Immature natural killer cell (primary cell): Measurements from ENCODE around the gene NOL3. TPM values are rescaled to one million over a fixed set of nuclear protein-coding genes. Genes with fewer than 3 reads are reported as not detected.
A peak's percentile ranks its signal among the peaks of the same experiment; 100 is the strongest.

ENCODE experiments used
- DNase-seq, 3 donors: peaks; one replicate each; pipeline ENCODE4 v3.0.0; 2022; ENCODE audit warnings: mixed read lengths in 1 of 3
- H3K27ac Mint-ChIP-seq, 6 donors: one replicate each; pipeline ENCODE4 v1.8.0; 2020; ENCODE audit warnings: mixed read lengths in 6 of 6, mild to moderate bottlenecking in 5 of 6, inconsistent platforms in 4 of 6, moderate library complexity in 3 of 6
- H3K27me3 Mint-ChIP-seq, 3 donors: one replicate each; pipeline ENCODE4 v1.8.0; 2020 to 2021; ENCODE audit warnings: low read depth in 3 of 3, mild to moderate bottlenecking in 3 of 3, mixed read lengths in 3 of 3, moderate library complexity in 3 of 3, inconsistent platforms in 1 of 3
- H3K36me3 Mint-ChIP-seq, 3 donors: one replicate each; pipeline ENCODE4 v1.8.0; 2020; ENCODE audit warnings: mixed read lengths in 3 of 3, inconsistent platforms in 2 of 3, mild to moderate bottlenecking in 2 of 3
- H3K4me1 Mint-ChIP-seq, 2 donors: one replicate each; pipeline ENCODE4 v1.8.0; 2020; ENCODE audit warnings: inconsistent platforms in 2 of 2, mild to moderate bottlenecking in 2 of 2, mixed read lengths in 2 of 2, moderate library complexity in 1 of 2
- H3K4me3 Mint-ChIP-seq, 5 donors: one replicate each; pipeline ENCODE4 v1.8.0; 2020; ENCODE audit warnings: mild to moderate bottlenecking in 5 of 5, mixed read lengths in 5 of 5, inconsistent platforms in 3 of 5, moderate library complexity in 3 of 5
- H3K9me3 Mint-ChIP-seq, 6 donors: one replicate each; pipeline ENCODE4 v1.8.0; 2020; ENCODE audit warnings: mild to moderate bottlenecking in 6 of 6, mixed read lengths in 6 of 6, inconsistent platforms in 4 of 6, moderate library complexity in 3 of 6
- polyA plus RNA-seq, 3 donors: library from polyadenylated mRNA; unstranded; fragments of 300-500 nt; fragmentation: Illumina TruSeq; gene quantifications; one replicate each; pipeline ENCODE4 v1.2.3, GENCODE V29; 2021

The NOL3 gene
- polyA plus RNA-seq, 3 donors from 2014 or later = 0.18 to 0.47 TPM; not detected in 1

DNA sequence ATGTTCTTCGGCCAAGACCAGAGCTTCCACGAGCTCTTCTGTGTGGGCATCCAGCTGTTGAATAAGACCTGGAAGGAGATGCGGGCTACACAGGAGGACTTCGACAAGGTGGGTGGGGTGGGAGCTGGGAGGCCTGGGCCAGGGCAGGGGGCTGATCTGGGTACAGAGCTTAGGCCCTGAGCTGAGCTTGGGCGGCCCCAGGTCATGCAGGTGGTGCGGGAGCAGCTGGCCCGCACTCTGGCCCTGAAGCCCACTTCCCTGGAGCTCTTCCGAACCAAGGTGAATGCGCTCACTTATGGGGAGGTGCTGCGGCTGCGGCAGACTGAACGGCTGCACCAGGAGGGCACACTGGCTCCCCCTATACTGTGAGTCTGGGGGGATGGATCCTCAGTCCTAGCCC, 32.1 kb downstream of the NOL3 start:
- H3K27me3 Mint-ChIP-seq = peaks cover 0 to 3% (median 1%) of the 10 kb centered on the region in 3 donors
- H3K4me3 Mint-ChIP-seq = no peak overlapping the region
- H3K36me3 Mint-ChIP-seq = peaks cover 0 to 4% (median 0%) of the 10 kb centered on the region in 3 donors
- H3K4me1 Mint-ChIP-seq = no peaks in the 10 kb centered on the region
- no peak for DNase-seq
- no peak overlapping the region for H3K27ac Mint-ChIP-seq
- no peaks in the 10 kb centered on the region for H3K9me3 Mint-ChIP-seq

DNA sequence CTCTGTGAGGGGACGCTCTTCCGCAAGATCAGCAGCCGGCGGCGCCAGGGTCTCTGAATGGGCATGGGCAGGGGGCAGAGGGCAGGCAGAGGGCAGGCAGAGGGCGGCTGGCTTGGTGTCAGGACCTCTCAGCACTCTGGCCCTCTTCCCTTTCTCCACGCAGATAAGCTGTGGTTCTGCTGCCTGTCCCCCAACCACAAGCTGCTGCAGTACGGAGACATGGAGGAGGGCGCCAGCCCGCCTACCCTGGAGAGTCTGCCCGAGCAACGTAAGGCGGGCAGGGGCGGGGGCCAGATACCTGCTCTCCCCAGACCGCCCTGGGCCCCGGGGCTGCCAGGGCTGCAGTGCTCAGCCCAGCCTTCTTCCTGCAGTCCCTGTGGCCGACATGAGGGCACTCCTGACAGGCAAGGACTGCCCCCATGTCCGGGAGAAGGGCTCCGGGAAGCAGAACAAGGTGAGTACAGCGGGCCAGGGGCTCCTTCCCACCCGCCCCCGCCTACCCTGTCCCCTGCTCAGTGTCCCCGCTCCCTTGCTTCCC, 32.7 kb downstream of the NOL3 start:
- no peak for DNase-seq
- peaks cover 0 to 3% (median 1%) of the 10 kb centered on the region in 3 donors for H3K27me3 Mint-ChIP-seq
- no peaks in the 10 kb centered on the region for H3K36me3 Mint-ChIP-seq
- H3K4me3 Mint-ChIP-seq = no peak overlapping the region
- H3K27ac Mint-ChIP-seq = no peak overlapping the region
- no peaks in the 10 kb centered on the region for H3K4me1 Mint-ChIP-seq
- H3K9me3 Mint-ChIP-seq = no peaks in the 10 kb centered on the region

DNA sequence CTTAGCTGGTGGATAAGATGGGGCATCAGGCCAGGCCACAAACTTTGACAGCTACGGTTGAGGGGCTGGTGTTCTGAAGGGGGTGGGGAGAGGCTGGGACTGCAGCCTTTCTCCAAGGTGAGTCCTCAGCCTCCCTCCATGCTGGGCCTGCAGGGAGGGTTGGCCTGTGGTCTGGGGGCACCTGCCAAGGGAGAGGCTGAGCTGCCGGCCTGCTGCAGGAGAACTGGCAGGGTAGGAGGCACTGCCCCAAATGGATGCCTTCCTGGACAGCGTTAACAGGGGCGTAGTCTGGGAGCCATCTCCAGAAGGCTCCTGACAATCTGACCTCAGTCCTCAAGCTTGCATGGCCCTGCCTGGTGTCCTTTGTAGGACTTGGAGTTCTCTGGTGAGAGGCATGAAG, 33.7 kb downstream of the NOL3 start:
- Mint-ChIP-seq H3K4me1 (no peaks in the 10 kb centered on the region), H3K27me3 (peaks cover 0 to 2% (median 1%) of the 10 kb centered on the region in 3 donors), H3K36me3 (no peaks in the 10 kb centered on the region), H3K4me3 (no peak overlapping the region), H3K27ac (peak overlapping the region in 1 of 6 donors; percentile 26), H3K9me3 (no peaks in the 10 kb centered on the region)
- no peak for DNase-seq

DNA sequence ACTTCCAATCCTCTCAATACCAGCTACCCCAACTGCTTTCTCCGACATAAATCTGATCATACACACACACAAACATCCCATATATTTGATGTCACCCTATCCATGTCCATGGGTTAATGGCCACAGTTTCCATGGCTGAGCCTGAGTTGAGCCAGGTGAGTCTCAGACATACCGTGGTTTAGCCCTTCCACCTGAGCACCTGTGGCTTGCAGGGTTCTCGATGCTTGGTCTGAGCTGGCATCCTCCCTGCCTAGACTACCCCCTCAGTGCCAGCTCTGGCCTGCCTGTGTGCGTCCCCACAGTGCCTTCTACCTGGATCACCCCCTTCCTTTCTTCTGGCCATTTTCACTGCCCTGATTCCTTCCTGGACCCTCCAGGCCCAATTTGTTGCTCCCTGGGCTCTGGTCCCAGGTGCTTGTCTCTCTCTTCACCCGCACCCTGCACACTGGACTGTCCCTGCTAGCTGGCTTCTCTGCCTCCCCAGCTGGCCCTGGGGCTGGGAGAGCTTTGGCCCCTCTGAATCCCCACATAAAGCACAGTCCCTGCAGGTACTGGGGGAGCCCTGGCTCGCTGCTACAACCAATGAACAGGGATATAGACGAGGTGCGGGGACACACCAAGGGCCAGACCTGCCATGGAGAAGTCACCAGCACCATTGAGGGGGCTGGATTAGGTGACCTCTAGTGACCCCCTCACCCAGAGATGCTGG, 35.9 kb downstream of the NOL3 start:
- Mint-ChIP-seq H3K4me1 (no peaks in the 10 kb centered on the region), H3K27ac (peak overlapping the region in 4 of 6 donors; percentile 8 to 22 (median 14)), H3K4me3 (no peak overlapping the region), H3K9me3 (no peaks in the 10 kb centered on the region), H3K27me3 (peaks cover 0 to 3% (median 0%) of the 10 kb centered on the region in 3 donors), H3K36me3 (no peaks in the 10 kb centered on the region)
- no peak for DNase-seq

DNA sequence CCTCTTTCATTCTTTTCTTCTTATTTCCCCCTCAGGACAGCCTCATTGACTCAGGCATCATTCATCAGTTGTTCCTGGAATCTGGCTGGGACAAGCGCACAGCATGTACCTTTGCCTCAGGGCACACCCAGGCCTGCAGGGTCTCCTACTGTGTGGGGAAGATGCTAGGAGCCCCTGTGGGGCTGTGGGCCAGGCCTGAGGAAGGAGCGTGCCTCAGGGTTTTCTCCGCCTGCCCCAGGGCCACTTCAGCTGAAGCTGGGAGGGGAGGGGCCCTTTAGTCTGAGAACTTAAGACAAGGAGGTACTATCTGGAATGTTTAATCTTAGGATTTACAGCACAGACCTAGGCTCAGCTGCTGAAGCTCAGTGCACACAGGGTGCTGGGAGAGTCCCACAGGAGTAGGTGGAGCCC, 36.5 kb downstream of the NOL3 start:
- Mint-ChIP-seq H3K9me3 (no peaks in the 10 kb centered on the region), H3K27ac (no peak overlapping the region)

DNA sequence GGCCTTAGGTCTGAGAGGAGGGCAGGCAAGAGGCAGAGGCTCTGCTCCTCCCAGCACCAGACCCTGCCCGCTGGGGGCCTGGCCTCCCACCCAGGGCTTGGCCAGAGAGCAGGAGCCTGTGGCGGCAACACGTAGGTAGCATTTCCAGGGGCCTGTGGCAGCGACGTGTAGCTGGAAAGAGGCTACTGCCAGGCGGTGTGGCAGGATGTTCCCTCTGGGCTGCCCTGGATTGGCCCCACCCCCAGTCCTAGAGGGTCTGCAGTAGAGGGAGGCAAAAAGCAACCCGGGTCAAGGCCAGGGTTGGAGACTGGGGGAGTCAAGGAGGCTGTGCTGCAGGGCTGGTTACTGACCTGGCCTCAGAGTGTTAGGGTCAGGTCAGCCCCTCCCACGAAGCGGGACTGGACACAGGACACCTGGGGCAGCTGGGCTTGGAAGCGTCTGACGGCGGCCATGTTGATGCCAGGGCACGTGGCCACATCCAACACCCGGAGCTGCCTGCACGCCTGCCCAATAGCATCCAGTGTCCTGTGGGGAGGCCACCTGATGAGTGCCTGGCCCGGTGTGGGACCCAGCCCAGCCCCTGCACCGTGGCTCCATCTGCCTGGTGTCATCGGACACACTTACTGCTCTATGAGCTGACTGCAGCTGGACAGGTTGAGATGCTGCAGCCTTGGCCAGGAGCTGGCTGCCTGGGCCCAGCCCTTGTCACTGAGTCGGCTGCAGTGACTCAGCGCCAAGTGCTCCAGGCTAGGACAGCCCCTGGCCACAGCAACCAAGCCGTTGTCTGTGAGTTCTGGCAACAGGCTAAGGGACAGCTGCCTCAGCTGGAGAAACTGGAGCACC, 37.1 kb downstream of the NOL3 start:
- Mint-ChIP-seq H3K9me3 (no peaks in the 10 kb centered on the region), H3K36me3 (no peaks in the 10 kb centered on the region), H3K4me1 (no peaks in the 10 kb centered on the region), H3K27ac (no peak overlapping the region), H3K4me3 (no peak overlapping the region), H3K27me3 (peaks cover 0 to 4% (median 0%) of the 10 kb centered on the region in 3 donors)
- no peak for DNase-seq

More for the DNA sequence above, 36.5 kb downstream of the NOL3 start:
- no peaks in the 10 kb centered on the region for H3K36me3 Mint-ChIP-seq
- H3K27me3 Mint-ChIP-seq = peaks cover 0 to 4% (median 0%) of the 10 kb centered on the region in 3 donors
- no peak overlapping the region for H3K4me3 Mint-ChIP-seq
- H3K4me1 Mint-ChIP-seq = no peaks in the 10 kb centered on the region
- DNase-seq = no peak

DNA sequence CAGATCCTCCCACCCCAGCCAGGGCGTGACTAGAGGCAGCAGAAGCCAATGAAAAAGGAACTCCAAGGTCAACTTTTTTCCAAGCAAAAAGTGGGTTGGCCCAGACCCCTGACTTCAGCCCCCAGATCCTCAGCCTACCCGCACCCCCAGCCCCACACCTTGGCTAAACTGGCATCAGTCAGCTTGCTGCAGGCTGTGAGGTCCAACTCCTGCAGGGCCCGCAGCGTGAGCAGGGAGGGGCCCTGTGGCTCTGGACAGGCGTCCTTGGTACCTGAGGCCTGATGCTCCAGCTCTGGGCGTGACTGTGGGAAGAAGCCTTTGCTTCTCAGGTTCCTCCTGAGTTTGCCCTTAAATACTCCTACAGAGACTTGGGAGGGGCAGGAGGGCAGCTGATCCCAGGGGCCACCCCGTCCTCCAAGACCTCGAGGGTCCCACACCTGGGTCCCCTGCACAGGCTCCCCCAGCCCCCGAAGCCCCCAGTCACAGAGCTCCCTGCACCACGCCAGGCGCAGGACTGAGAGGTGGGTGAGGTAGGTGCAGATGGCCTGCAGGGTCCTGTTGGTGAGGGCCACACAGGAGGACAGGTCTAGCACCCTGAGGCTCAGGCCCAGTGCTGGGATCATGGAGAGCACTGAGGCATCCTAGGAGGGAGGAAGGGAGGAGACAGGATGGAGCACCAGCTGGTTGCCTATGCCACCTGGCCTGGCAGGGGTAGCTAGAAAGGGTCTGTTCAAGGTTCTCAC, 38.0 kb downstream of the NOL3 start:
- DNase-seq = no peak
- Mint-ChIP-seq H3K4me1 (no peaks in the 10 kb centered on the region), H3K9me3 (no peaks in the 10 kb centered on the region), H3K4me3 (no peak overlapping the region), H3K27ac (no peak overlapping the region), H3K27me3 (peaks cover 0 to 4% (median 0%) of the 10 kb centered on the region in 3 donors), H3K36me3 (no peaks in the 10 kb centered on the region)

DNA sequence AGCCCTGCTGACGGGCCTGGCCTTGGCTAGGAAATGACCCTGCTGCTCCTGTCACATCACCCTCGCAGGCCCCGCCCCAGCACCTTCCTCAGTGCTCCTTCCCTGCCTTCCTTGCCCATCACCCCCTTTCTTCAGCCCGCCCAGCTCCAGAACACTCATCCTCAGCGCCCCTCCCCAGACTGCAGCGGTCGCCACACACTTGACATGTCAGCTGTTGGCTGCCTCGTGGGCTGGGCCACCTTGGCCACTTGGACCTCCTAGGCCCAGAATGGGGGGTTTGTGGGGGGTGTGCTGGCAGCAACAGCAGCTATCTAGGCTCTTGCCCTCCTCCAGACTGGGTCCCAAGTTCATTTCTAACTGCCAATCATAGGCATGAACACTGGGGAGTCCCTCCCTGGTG, 39.2 kb downstream of the NOL3 start:
- Mint-ChIP-seq H3K27ac (no peak overlapping the region), H3K4me1 (no peaks in the 10 kb centered on the region), H3K27me3 (peaks cover 0 to 4% (median 0%) of the 10 kb centered on the region in 3 donors), H3K9me3 (no peaks in the 10 kb centered on the region), H3K36me3 (no peaks in the 10 kb centered on the region), H3K4me3 (no peak overlapping the region)
- no peak for DNase-seq

DNA sequence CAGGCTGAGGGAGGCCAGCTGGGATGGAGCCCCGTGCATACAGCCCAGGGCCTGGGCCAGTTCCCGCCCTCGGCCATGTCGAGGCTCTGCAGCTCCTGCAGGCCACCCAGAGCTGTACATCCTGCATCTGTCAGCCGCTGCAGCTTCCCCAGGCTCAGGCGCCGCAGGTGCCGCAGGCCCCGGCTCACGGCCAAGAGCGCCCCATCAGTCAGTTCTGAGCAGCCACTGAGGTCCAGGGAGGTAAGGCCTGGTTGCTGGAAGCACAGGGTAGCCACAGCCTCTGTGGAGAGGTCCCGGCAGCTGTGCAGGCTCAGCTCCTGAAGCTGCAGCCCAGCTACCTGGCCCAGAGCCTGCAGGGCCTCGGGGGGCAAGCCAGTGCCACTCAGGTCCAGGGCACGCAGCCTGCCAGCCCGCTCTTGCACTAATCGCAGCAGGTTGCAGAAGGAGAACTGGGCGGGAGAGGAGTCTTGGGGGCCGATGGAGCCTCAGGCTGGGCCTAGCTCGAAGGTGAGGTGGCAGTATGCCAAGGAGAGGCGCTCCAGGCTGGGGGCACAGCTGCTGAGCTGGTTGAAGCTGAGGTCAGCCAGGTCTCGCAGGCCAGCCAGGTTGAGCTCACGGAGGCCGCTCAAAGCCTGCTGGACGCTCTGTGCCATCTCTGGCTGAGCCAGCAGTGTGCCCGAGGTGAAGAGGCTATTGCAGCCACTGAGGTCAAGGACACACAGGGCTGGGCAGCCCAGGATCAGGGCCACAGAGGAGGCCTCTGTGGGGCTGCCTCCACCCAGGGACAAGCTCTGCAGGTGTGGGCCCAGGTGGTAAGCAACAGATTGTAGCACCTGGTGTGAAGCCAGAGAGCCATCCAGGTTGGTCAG, 40.0 kb downstream of the NOL3 start:
- H3K4me1 Mint-ChIP-seq = no peaks in the 10 kb centered on the region
- H3K9me3 Mint-ChIP-seq = no peaks in the 10 kb centered on the region
- H3K36me3 Mint-ChIP-seq = no peaks in the 10 kb centered on the region
- DNase-seq = no peak
- peaks cover 0 to 4% (median 0%) of the 10 kb centered on the region in 3 donors for H3K27me3 Mint-ChIP-seq
- no peak overlapping the region for H3K4me3 Mint-ChIP-seq
- H3K27ac Mint-ChIP-seq = no peak overlapping the region

DNA sequence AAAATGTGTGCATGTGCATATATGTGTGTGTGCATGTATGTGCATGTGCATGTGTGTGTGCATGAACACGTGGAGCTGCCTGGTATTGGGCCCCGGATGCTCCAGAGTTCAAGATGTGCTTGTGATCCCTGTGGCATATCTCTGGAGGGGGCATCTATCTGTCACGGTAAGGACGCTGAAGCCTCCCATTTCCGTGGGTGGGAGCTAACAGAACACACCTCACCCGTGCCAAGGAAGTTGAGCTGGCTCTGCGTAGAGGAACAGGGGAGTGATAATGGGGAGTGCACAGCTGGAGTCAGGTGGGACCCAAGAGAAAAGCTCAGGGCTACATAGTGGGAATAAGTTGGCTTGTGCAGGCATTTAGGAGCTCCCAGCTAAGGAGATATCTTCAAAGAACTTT, 41.3 kb downstream of the NOL3 start:
- DNase-seq = no peak
- no peak overlapping the region for H3K4me3 Mint-ChIP-seq
- no peak overlapping the region for H3K27ac Mint-ChIP-seq
- H3K4me1 Mint-ChIP-seq = no peaks in the 10 kb centered on the region
- peaks cover 0 to 7% (median 0%) of the 10 kb centered on the region in 3 donors for H3K27me3 Mint-ChIP-seq
- no peaks in the 10 kb centered on the region for H3K9me3 Mint-ChIP-seq
- H3K36me3 Mint-ChIP-seq = no peaks in the 10 kb centered on the region

DNA sequence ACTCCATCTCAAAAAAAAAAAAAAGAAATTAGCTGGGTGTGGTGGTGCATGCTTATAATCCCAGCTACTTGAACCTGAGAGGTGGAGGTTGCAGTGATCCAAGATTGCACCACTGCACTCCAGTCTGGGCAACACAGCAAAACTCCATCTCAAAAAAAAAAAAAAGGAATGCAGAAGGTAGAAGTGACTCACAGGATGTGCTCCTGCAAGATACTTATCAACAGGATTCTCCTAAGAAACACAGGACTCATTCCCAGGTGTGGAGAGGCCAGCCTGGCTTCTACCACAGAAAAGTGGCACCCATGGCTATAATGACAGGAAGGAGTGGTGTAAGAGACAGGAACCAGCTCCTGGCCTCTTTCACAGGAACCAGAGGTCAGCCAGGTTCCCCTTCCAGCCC, 42.4 kb downstream of the NOL3 start:
- peaks cover 0 to 4% (median 0%) of the 10 kb centered on the region in 3 donors for H3K36me3 Mint-ChIP-seq
- H3K4me3 Mint-ChIP-seq = no peak overlapping the region
- H3K4me1 Mint-ChIP-seq = no peaks in the 10 kb centered on the region
- peaks cover 0 to 6% (median 0%) of the 10 kb centered on the region in 3 donors for H3K27me3 Mint-ChIP-seq
- no peak overlapping the region for H3K27ac Mint-ChIP-seq
- no peak for DNase-seq
- no peaks in the 10 kb centered on the region for H3K9me3 Mint-ChIP-seq

DNA sequence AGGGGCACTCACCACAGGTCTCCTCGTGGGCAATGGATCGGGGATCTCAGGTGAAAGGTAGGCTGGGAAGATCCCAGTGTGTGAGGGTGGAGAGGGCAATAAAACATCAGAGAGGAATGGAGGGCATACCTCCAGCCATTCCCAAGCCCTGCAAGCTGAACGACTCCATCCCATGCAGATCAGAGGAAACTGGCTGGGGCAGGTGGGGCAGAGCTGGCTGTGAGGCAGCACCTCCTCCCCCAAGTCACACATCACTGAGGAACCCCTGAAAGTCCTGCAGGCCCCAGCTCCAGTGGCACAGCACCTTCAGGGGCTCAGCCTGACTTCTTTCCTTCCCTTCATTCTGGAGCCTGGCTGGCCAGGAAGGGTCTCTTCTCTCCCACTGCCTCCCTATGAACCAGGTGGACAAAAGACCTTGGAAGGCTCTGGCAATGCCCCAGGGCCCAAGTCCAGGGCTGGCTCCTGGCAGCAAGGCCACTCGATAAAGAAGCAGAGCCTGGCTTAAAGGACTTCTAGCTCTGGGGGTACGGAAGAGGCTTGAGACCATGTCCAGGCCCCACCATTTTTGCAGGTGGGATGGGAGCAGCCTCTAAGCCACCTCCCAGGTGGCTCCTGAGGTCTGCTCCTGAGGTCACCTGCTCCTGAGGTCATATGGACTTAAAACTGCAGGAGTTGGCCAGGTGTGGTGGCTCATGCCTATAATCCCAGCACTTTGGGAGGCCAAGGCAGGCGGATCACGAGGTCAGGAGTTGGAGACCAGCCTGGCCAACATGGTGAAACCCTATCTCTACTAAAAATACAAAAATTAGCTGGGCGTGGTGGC, 43.1 kb downstream of the NOL3 start:
- DNase-seq = no peak
- peaks cover 0 to 4% (median 0%) of the 10 kb centered on the region in 3 donors for H3K36me3 Mint-ChIP-seq

More for the DNA sequence above, 43.1 kb downstream of the NOL3 start:
- H3K4me3 Mint-ChIP-seq = no peak overlapping the region
- H3K4me1 Mint-ChIP-seq = no peaks in the 10 kb centered on the region
- H3K27me3 Mint-ChIP-seq = peaks cover 0 to 7% (median 0%) of the 10 kb centered on the region in 3 donors
- H3K27ac Mint-ChIP-seq = no peak overlapping the region
- no peaks in the 10 kb centered on the region for H3K9me3 Mint-ChIP-seq
